HG02981 (cell line): ENCODE data around the gene ENC1.

Experiments
- ATAC-seq: cut with Tn5 transposase; IDR thresholded peaks from one replicate; pipeline ENCODE4 v1.9.1; 2021; ENCODE audit warnings: mild to moderate bottlenecking, moderate library complexity; ENCODE audit not compliant: unreplicated experiment

The ENC1 gene

DNA sequence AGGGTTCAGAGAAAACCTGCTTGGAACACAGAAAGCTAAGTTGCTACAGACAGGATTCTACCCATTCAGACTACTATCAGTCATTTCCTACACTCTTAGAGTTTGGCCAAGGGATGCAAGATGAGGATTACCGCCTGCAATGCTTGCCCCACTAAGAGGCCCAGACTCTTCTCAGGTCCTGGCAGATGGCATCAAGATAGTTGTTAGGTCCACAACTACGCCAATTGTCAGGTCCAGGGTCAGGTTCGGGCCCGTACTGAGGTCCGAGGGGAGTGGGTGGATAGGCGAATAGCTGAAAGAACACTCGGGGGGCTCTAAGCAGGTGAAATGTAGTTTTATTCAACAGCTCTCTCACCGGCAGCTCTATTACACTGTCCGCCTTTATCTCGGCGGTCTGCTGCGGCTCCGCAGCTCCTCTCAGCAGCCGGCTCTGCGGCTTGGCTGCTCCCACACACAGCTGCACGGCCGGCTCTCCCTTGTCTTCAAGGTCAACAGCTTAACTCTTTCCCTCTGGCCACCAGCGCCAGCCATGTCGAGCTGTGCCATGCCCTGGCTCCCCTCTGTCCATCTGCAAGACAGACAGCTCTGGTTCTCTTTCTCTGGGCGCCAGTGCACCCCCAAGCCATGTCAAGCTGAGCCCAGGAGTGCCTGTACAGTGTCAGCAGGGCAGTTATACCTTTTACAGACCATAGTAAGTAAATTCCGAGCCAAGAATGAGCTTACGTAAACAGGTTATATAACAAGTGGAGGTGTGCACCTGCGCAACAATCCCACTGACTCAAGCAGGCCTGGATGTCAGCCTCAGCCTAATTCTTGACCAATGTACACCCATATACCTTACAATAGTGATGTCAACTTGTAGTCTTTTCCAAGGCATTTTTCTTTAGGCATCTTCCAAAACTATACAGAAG, 24.0 kb downstream of the ENC1 start:
- ATAC-seq = no peak

- ATAC-seq = no peak
Measured at GRCh38 chr5:74613283-74613682, 27.2 kb downstream of the ENC1 start.

DNA sequence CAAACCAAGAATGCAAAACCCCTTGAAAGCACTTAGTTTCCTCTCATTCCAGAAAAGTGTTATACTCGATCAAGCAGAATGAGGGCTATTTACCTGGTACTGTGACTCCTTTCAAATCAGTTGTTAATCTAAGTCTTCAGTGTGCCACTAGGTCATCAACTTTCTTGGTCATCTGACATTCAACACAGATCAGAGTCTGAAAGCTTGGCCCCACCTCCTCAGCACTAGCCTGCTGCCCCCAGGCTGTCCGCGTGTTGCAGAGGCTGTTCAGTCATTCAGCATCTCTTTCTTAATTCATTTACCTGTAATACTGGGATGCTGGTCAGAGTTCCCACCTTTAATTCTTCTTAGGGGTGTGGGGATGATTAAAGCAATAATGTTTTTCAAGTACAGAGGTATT, 28.5 kb downstream of the ENC1 start:
- no peak for ATAC-seq

- ATAC-seq = no peak
Measured at GRCh38 chr5:74608736-74609601, 31.6 kb downstream of the ENC1 start.

DNA sequence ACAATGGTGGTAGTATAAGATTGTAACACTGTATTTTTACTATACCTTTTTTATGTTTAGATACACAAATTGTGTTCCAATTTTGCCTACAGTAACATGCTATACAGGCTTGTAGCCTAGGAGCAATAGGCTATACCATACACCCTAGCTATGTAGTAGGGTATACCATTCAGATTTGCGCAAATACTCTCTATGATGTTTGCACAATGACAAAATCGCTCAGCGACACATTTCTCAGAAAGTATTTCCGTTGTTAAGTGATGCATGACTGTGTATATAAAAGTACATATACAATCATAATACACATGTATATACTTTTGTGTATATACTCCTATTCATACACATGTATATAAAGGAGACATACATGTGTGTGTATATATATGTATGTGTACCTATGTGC, 34.8 kb downstream of the ENC1 start:
- no peak for ATAC-seq

- no peak for ATAC-seq
Measured at GRCh38 chr5:74603376-74603775, 37.2 kb downstream of the ENC1 start.

DNA sequence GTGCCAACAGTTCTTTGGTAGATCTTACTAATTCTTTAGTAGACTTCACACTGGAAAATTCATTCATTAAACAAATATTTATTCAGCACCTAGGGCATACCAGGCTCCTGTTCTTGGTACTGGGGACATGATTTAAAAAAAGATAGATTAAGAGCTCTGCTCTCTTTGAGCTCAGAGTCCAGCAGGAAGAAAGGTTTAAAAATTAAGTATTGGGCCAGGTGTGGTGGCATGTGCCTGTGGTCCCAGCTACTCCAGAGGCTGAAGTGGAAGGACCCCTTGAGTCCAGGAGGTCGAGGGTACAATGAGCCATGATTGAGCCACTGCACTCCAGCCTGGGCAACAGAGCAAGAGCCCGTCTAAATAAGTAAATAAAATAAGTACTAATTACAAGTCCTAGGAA, 41.4 kb downstream of the ENC1 start:
- no peak for ATAC-seq

- no peak for ATAC-seq
Measured at GRCh38 chr5:74598731-74599130, 41.8 kb downstream of the ENC1 start.

GRCh38 chr5:74596927-74597326, 43.6 kb downstream of the ENC1 start:
- ATAC-seq = no peak

DNA sequence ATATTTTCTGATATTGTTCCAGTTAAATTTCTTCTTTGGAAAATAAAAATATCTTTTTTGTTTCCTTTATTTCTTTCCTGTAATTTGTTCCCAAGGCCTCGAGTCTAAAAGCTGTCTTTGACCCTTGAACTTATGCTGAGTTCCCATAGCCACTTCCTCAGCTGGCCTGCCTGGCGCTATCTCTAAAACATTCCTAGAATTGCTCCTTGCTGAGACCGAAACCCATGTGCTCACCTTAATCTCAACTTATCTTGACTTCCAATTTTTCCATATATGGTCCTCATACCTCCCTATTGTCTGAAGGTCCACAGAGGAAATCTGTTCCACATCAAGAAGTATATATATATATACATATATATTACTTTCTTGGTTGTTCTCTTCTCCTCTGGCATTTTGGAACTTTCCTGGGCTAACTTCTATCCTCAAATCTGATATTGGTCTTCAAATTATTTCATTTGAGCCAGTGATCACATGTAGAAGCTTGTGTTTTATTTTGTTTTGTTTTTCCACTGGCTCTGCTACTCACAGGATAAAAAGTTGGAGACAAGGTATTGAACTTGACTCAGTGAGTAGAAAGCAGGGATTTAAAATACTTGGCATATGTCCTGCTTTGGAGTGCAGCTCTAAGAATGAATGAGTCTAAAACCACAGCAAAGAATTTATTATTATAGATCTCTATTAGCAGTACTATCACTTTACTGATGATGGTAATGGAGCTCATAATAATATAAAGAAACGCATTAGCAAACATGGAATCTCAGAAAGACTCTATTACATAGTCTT, 45.2 kb downstream of the ENC1 start:
- no peak for ATAC-seq

DNA sequence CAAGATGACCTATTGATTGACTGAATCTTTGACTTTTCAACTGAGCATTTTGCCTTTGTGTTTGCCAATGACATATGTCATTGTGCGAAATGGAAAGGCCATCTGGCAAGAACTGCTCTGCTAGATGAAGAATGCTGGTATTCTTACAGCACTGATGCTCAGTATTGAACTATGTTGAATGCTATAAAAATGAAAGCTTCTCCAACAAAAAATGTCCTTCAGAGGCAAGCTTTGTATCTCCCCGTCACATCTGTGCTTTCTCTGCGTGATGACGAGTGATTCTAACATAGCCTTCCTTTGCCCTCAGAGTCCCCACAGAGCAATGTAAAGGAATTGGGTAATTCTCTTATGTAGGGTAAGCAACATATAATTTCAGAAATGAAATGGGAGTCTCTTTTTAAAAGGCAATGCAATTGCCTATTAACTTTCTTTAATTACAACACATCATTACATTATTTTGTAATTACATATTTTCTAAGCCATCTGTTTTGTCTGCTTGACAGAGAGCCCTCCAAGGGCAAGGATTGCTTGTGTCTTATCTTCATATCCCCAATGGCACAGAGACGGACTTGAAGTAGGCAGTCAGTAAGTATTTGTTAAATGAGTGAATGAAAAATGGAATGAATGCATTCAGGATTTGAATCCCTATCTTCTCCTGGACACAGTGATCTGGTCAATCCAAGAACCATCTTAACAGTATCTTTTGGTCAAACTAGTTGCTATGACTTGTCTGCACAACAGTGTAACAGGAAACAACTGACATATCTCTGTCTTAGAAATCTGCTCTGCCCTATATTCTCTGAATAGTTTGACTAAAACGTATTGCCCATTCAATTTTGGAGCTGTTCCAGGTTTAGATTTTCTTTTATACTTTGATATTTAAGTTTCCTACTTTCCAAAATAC, 46.1 kb downstream of the ENC1 start:
- no peak for ATAC-seq

- no peak for ATAC-seq
Measured at GRCh38 chr5:74589204-74590056, 51.1 kb downstream of the ENC1 start.

DNA sequence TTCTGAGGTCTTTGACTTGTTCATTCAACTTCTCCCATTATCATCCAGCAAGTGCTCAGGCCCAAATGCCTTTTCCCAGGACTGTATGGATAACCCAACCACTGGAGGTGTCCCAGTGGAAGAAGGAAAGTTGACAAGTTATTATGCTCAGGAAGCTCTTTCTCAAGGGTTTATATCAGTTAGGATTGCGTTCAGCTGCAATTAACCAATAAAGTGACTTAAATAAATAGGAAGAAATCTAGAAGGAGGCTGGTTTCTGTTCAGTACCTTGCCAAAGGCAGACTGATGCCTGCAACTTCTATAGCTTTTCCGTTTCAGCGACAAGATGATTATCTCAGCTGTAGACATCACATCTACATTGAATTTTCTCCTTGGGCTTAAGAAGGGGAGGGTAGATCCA, 52.1 kb downstream of the ENC1 start:
- no peak for ATAC-seq

DNA sequence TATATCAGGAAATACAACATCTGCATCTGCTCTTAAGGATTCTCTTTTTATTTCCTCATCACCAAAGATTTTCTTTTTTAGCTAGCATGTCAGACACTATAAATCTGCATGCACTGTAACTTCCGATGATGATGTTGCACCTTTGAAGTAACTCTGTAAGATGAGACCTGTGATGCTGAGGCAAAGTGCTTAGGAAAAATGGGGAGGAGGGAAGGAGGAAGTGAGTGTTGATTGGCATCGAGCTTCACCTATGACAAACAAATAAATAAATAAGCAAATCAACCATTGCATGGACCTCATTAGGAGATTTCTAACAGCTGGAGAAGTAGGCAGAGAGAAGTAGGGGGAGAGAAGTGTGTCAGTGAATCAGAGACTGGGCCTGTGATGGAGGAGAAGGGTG, 52.6 kb downstream of the ENC1 start:
- no peak for ATAC-seq

- ATAC-seq = no peak
Measured at GRCh38 chr5:74587300-74587699, 53.2 kb downstream of the ENC1 start.

GRCh38 chr5:74586856-74587255, 53.7 kb downstream of the ENC1 start:
- ATAC-seq = no peak

GRCh38 chr5:74582853-74583252, 57.7 kb downstream of the ENC1 start:
- ATAC-seq = no peak

GRCh38 chr5:74581988-74582365, 58.6 kb downstream of the ENC1 start:
- no peak for ATAC-seq

- no peak for ATAC-seq
Measured at GRCh38 chr5:74580729-74581109, 59.8 kb downstream of the ENC1 start.
